Prostate gland (tissue), 2 donors: Measurements from ENCODE around the gene CPXM2.

ENCODE experiments used
- POLR2AphosphoS5 ChIP-seq: sonication (generic); formaldehyde crosslinking; IDR thresholded peaks from one replicate; pipeline ENCODE4 v1.6.1; 2017; ENCODE audit warnings: antibody characterized with exemption
- TF ChIP-seq, protein P1 (sequence below), 4 experiments: fragments of 200-600 bp in 2 of 4; fragments of 450-650 bp in 2 of 4; sonication (generic) in 2 of 4; IDR thresholded peaks; 1 replicate in 3 of 4; 2 replicates in 1 of 4; pipeline ENCODE4 v1.5.1; 2016 to 2019; ENCODE audit warnings: antibody characterized with exemption in 4 of 4, mild to moderate bottlenecking in 2 of 4, moderate library complexity in 2 of 4

DNA sequence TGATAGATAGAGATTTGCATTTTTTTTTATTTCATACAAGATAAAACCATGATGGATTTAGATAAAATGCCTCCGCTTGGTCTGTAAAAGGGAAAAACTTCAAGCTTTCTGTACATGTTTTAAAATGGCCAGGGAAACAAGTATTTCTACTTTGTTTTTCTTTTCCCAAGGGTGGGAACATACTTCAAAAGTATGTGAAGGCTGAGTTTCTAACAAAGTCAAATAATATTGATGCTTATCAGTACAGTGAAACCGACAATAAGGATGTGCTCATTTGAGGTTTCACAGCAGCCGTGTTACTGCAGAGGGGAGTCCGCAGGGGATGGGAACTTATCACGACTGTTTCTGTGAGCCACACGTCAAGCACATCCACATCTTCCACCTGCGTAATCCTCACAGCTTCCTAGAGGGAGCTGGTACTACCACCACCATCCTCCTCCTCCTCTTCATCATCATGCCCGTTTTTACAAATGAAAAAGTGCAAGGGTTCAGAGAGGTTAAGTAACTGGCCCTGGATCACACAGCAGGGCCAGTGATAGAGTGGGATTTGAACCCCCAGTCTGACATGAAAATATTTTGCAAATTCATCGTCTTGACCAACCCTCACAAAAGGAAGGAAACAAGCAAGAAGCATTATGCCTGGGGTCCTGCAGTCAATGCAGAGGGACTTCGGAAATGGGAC lies 131.1 kb downstream of the CPXM2 start:
- TF ChIP-seq, protein P1, sequence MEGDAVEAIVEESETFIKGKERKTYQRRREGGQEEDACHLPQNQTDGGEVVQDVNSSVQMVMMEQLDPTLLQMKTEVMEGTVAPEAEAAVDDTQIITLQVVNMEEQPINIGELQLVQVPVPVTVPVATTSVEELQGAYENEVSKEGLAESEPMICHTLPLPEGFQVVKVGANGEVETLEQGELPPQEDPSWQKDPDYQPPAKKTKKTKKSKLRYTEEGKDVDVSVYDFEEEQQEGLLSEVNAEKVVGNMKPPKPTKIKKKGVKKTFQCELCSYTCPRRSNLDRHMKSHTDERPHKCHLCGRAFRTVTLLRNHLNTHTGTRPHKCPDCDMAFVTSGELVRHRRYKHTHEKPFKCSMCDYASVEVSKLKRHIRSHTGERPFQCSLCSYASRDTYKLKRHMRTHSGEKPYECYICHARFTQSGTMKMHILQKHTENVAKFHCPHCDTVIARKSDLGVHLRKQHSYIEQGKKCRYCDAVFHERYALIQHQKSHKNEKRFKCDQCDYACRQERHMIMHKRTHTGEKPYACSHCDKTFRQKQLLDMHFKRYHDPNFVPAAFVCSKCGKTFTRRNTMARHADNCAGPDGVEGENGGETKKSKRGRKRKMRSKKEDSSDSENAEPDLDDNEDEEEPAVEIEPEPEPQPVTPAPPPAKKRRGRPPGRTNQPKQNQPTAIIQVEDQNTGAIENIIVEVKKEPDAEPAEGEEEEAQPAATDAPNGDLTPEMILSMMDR (IDR thresholded peaks at IDR 0.05), result no peak
- TF ChIP-seq POLR2AphosphoS5, result no peak
